ENCODE measurements around the gene ABCC3. TPM values are rescaled to one million over a fixed set of nuclear protein-coding genes. Genes with fewer than 3 reads are reported as not detected.

ABCC3 gene
- total RNA-seq, 2 donors from 2014 or later = 0.22 to 0.91 TPM

- no peaks in the 10 kb centered on the region for H3K36me3 ChIP-seq (ENCODE audit: control insufficient read depth, insufficient read depth, low read length)
- no peak for TF ChIP-seq CTCF (conservative IDR thresholded peaks at IDR 0.05)
- WGBS, 2 experiments (ENCODE audit: insufficient coverage in 1 of 2, insufficient read length in 1 of 2) = 87 to 89% methylated on average over 3 of the region's 3 CpGs
- no peak overlapping the region for H3K4me3 ChIP-seq (ENCODE audit: low read length)
- H3K4me1 ChIP-seq (ENCODE audit: control insufficient read depth, insufficient read depth, low read length) = no peaks in the 10 kb centered on the region
- H3K9me3 ChIP-seq (ENCODE audit: control insufficient read depth, low read length) = no peaks in the 10 kb centered on the region
- Mint-ChIP-seq H3K4me1 (peaks cover 4% of the 10 kb centered on the region), H3K36me3 (ENCODE audit: low read depth) (no peaks in the 10 kb centered on the region), H3K9me3 (no peaks in the 10 kb centered on the region), H3K4me3 (no peak overlapping the region), H3K27ac (no peak overlapping the region), H3K27me3 (ENCODE audit: insufficient read depth) (no peaks in the 10 kb centered on the region)
- no peaks in the 10 kb centered on the region for H3K27me3 ChIP-seq (ENCODE audit: control insufficient read depth, insufficient read depth, low read length, poor library complexity, severe bottlenecking)
- no peak overlapping the region for H3K27ac ChIP-seq (ENCODE audit: low read depth, low read length)
- H3K9ac ChIP-seq (ENCODE audit: extremely low read depth, low read length, poor library complexity, severe bottlenecking) = no peak overlapping the region
- no peak for DNase-seq
These were observed 80.8 kb downstream of the ABCC3 start for GRCh38 chr17:50715471-50715870.

- Mint-ChIP-seq H3K4me3 (peak within 1 kb of the TSS; percentile 94), H3K9me3 (no peaks in the 10 kb centered on the region), H3K4me1 (peaks cover 19% of the 10 kb centered on the region), H3K27ac (peak within 1 kb of the TSS; percentile 100), H3K27me3 (ENCODE audit: insufficient read depth) (no peaks in the 10 kb centered on the region), H3K36me3 (ENCODE audit: low read depth) (peaks cover 2% of the 10 kb centered on the region)
- no peak for TF ChIP-seq CTCF (conservative IDR thresholded peaks at IDR 0.05)
- Histone ChIP-seq H3K27me3 (ENCODE audit: control insufficient read depth, insufficient read depth, low read length, poor library complexity, severe bottlenecking) (no peaks in the 10 kb centered on the region), H3K4me1 (ENCODE audit: control insufficient read depth, insufficient read depth, low read length) (no peaks in the 10 kb centered on the region), H3K9me3 (ENCODE audit: control insufficient read depth, low read length) (no peaks in the 10 kb centered on the region), H3K27ac (ENCODE audit: low read depth, low read length) (peak within 1 kb of the TSS; percentile 99), H3K36me3 (ENCODE audit: control insufficient read depth, insufficient read depth, low read length) (peaks cover 12% of the 10 kb centered on the region), H3K4me3 (ENCODE audit: low read length) (peak within 1 kb of the TSS; percentile 100), H3K9ac (ENCODE audit: extremely low read depth, low read length, poor library complexity, severe bottlenecking) (peak within 1 kb of the TSS; percentile 98)
- peak; percentile 99 for DNase-seq
- WGBS, 2 experiments (ENCODE audit: insufficient coverage in 1 of 2, insufficient read length in 1 of 2) = 6 to 10% methylated on average over 48 to 76 of the region's 76 CpGs
These were observed 84.7 kb downstream of the ABCC3 start, which contains the start of gene LUC7L3 for GRCh38 chr17:50719144-50719923. Gene LUC7L3 (plus strand): TSS chr17:50719603. CDS start chr17:50719733, 130 bp downstream.

- no peak for TF ChIP-seq CTCF (conservative IDR thresholded peaks at IDR 0.05)
- H3K4me3 ChIP-seq (ENCODE audit: low read length) = peak overlapping the region; percentile 100
- Mint-ChIP-seq H3K27me3 (ENCODE audit: insufficient read depth) (no peaks in the 10 kb centered on the region), H3K4me3 (peak overlapping the region; percentile 94), H3K4me1 (peaks cover 19% of the 10 kb centered on the region), H3K27ac (peak overlapping the region; percentile 100), H3K9me3 (no peaks in the 10 kb centered on the region), H3K36me3 (ENCODE audit: low read depth) (peaks cover 2% of the 10 kb centered on the region)
- no peaks in the 10 kb centered on the region for H3K4me1 ChIP-seq (ENCODE audit: control insufficient read depth, insufficient read depth, low read length)
- no peak for DNase-seq
- H3K36me3 ChIP-seq (ENCODE audit: control insufficient read depth, insufficient read depth, low read length) = peaks cover 13% of the 10 kb centered on the region
- H3K9me3 ChIP-seq (ENCODE audit: control insufficient read depth, low read length) = no peaks in the 10 kb centered on the region
- peak overlapping the region; percentile 99 for H3K27ac ChIP-seq (ENCODE audit: low read depth, low read length)
- 0% methylated on average over 18 to 25 of the region's 25 CpGs for WGBS, 2 experiments (ENCODE audit: insufficient coverage in 1 of 2, insufficient read length in 1 of 2)
- peak overlapping the region; percentile 98 for H3K9ac ChIP-seq (ENCODE audit: extremely low read depth, low read length, poor library complexity, severe bottlenecking)
- H3K27me3 ChIP-seq (ENCODE audit: control insufficient read depth, insufficient read depth, low read length, poor library complexity, severe bottlenecking) = no peaks in the 10 kb centered on the region
These were observed 85.5 kb downstream of the ABCC3 start for GRCh38 chr17:50719924-50720794.
